HepG2 (cell line): Measurements from ENCODE around the gene VCP. TPM values are rescaled to one million over a fixed set of nuclear protein-coding genes. Genes with fewer than 3 reads are reported as not detected.

Source experiments
- AKAP8 ChIP-seq: sonication (generic); formaldehyde crosslinking; IDR thresholded peaks from 2 replicates; pipeline ENCODE4 v1.5.1; 2020; ENCODE audit warnings: mild to moderate bottlenecking, missing genetic modification reagents
- CERS6 ChIP-seq: sonication (generic); formaldehyde crosslinking; IDR thresholded peaks from 2 replicates; pipeline ENCODE4 v1.5.0; 2020; ENCODE audit warnings: missing genetic modification reagents
- ERF ChIP-seq: IDR thresholded peaks from 2 replicates; pipeline ENCODE4 v1.6.1; 2018; ENCODE audit warnings: missing biosample characterization, missing genetic modification reagents
- HOMEZ ChIP-seq: IDR thresholded peaks from 2 replicates; pipeline ENCODE4 v1.6.1; 2016; ENCODE audit warnings: low read depth
- IKZF1 ChIP-seq: fragments of 450-650 bp; IDR thresholded peaks from 2 replicates; pipeline ENCODE4 v1.7.1; 2016
- MAFK ChIP-seq, 2 experiments: IDR thresholded peaks in 1 of 2; conservative IDR thresholded peaks in 1 of 2; 2 replicates each; pipeline ENCODE4 v1.6.1; 2011; ENCODE audit warnings: improper control_type of control experiment in 2 of 2, low read length in 2 of 2
- MTERF4 ChIP-seq: sonication (generic); formaldehyde crosslinking; IDR thresholded peaks from 2 replicates; pipeline ENCODE4 v1.8.0; 2023; ENCODE audit warnings: mild to moderate bottlenecking, missing genetic modification reagents
- MXD4 ChIP-seq: IDR thresholded peaks from 2 replicates; pipeline ENCODE4 v1.6.1; 2016; ENCODE audit warnings: mild to moderate bottlenecking, missing biosample characterization, missing genetic modification reagents
- TAF15 ChIP-seq: fragments of 200-400 bp; formaldehyde crosslinking; IDR thresholded peaks from one replicate; pipeline ENCODE4 v1.6.1; 2018; ENCODE audit warnings: mild to moderate bottlenecking, low read depth, low read length; ENCODE audit not compliant: poor library complexity, severe bottlenecking
- TBX2 ChIP-seq: sonication (generic); formaldehyde crosslinking; IDR thresholded peaks from 2 replicates; pipeline ENCODE4 v1.5.0; 2020; ENCODE audit warnings: missing genetic modification reagents, mild to moderate bottlenecking, borderline replicate concordance
- ZNF280B ChIP-seq: sonication (generic); formaldehyde crosslinking; IDR thresholded peaks from 2 replicates; pipeline ENCODE4 v1.5.0; 2020; ENCODE audit warnings: missing genetic modification reagents, mild to moderate bottlenecking, borderline replicate concordance
- ZNF318 ChIP-seq: sonication (generic); formaldehyde crosslinking; IDR thresholded peaks from 2 replicates; pipeline ENCODE4 v1.4.0; 2020; ENCODE audit warnings: mild to moderate bottlenecking, missing genetic modification reagents
- ZNF34 ChIP-seq: sonication (generic); formaldehyde crosslinking; IDR thresholded peaks from 2 replicates; pipeline ENCODE4 v1.4.0; 2020; ENCODE audit warnings: mild to moderate bottlenecking, missing genetic modification reagents, borderline replicate concordance
- ZNF775 ChIP-seq: sonication (generic); formaldehyde crosslinking; IDR thresholded peaks from 2 replicates; pipeline ENCODE4 v1.4.0; 2020; ENCODE audit warnings: missing genetic modification reagents, mild to moderate bottlenecking, moderate library complexity, borderline replicate concordance
- polyA plus RNA-seq, 8 experiments: library from polyadenylated mRNA; depleted of rRNA in 3 of 8; stranded (reverse) in 7 of 8; unstranded in 1 of 8; fragments of >200 nt; fragmentation: Illumina TruSeq in 4 of 8; extraction: Trizol in 4 of 8; gene quantifications; 2 replicates each; pipeline versions ENCODE4 v1.2.1 to v1.2.3, GENCODE V29; 2011 to 2016; ENCODE audit warnings: low read depth in 4 of 8, missing spikeins in 1 of 8, mixed read lengths in 1 of 8; ENCODE audit not compliant: insufficient read depth in 1 of 8
- total RNA-seq, 5 experiments: library from RNA; depleted of rRNA; stranded (reverse); fragments of >200 nt; fragmentation: Illumina TruSeq; extraction: Trizol; gene quantifications; 2 replicates each; pipeline ENCODE4 v1.2.3, GENCODE V29; 2016; ENCODE audit warnings: low read depth in 1 of 5

VCP gene
- total and polyA plus RNA-seq, 2 of the 13 experiments (the other 11 are each of a cell fraction or from before 2014, with no cell fraction given) = 143 to 391 TPM

GRCh38 chr9:35072461-35073278, at the start of gene VCP (continued):
- no peak for TF ChIP-seq ZNF318 (CRISPR knock-in tag)
- peak; percentile 68; the same call in 1 of the 2 replicates for TF ChIP-seq ERF
- TF ChIP-seq AKAP8 (CRISPR knock-in tag) = 0 out of 2 replicates have a peak, but pooled peaks have one; percentile 27
- peak; percentile 46; the same call in 1 of the 2 replicates for TF ChIP-seq CERS6 (CRISPR knock-in tag)
- TF ChIP-seq IKZF1 = no peak
- no peak for TF ChIP-seq MTERF4 (CRISPR knock-in tag)
- no peak for TF ChIP-seq ZNF775 (CRISPR knock-in tag)
- no peak for TF ChIP-seq ZNF34 (CRISPR knock-in tag)
- TF ChIP-seq ZNF280B = peak; percentile 81
- peak in 1 of 2 experiments; percentile 1; a peak in 2 of 4 replicates for TF ChIP-seq MAFK (conservative IDR thresholded peaks at IDR 0.05 in 1 of 2, IDR thresholded peaks at IDR 0.05 in 1 of 2; ENCODE audit: low read length in 2 of 2)
- TF ChIP-seq HOMEZ (CRISPR knock-in tag) = no peak
- TF ChIP-seq TAF15 = no peak
- peak; percentile 48; the same call in 1 of the 2 replicates for TF ChIP-seq TBX2 (CRISPR knock-in tag)
- TF ChIP-seq MXD4 (CRISPR knock-in tag) = 0 out of 2 replicates have a peak, but pooled peaks have one; percentile 25
